ENCODE measurements around the gene CSTPP1.
"Not testable (repeated sequence)": the region's sequence is repeated elsewhere in the genome, so short reads cannot be mapped to it uniquely, and the experiment has no call there.

CSTPP1 gene

DNA sequence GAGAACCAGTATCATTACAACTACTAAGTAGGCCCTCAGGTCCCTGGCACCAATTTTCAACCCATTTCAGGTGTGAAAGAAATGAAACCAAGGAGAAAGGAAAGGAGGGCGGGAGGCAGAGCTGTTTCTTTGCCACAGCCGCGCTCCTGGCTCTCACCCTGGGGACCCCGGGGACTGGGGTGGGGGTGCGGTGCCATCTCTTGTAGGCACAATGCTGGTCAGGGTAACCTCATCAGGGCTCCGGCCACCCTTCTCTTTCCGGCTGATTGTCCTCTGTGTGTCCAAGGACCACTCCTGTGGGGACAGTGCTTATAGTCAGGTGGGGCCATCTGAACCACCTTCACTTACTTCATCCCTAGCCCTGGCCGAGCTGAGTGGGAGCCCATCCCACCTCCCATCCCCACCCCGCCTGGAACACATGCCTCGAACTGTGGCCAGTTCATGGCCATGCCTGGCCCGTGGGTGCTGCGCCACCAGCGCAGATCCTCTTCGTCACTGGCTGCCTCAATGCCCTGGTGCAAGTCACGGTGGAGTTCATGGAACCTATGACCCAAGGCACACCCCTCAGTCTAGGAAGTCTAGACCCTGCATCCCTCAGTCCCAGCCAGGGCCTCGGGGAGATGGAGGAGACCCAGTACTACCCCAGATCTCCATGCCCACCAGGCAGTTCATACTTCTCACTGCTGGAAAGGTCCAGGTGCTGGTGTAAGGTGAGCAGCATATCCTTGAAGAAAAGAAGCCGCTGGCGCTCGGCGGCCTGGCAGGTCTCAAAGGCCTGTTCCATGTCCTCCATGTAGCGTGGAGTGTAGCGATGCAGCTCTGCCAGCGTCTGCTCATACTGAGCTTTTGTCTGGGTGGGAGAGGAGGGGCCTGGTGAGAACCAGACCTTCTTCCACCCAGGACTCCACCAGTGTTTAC, 242.4 kb downstream of the CSTPP1 start:
- FAIRE-seq, result no peak
- no peak for DNase-seq (ENCODE audit: low spot score)

DNA sequence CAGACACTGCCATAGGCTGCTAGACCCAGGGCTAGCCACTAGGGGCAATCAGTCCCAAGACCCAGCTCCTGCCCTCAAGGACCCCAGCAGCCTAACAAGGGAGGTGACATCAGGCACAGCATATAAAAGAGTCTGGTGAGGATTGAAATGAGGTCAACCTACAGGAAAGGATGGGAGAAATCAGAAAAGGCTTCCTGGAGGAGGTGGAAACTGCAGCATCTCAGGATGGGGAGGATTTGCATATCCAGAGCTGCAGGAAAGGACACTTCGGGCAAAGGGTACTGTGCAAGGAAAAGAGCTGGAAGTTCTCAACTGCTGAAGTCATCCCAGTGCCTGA, 243.1 kb downstream of the CSTPP1 start:
- DNase-seq (ENCODE audit: low spot score) (peak; percentile 22), FAIRE-seq (no peak)

- no peak for FAIRE-seq
- no peak for DNase-seq (ENCODE audit: low spot score)
Observed at GRCh38 chr11:47180006-47180787, 243.6 kb downstream of the CSTPP1 start.

DNA sequence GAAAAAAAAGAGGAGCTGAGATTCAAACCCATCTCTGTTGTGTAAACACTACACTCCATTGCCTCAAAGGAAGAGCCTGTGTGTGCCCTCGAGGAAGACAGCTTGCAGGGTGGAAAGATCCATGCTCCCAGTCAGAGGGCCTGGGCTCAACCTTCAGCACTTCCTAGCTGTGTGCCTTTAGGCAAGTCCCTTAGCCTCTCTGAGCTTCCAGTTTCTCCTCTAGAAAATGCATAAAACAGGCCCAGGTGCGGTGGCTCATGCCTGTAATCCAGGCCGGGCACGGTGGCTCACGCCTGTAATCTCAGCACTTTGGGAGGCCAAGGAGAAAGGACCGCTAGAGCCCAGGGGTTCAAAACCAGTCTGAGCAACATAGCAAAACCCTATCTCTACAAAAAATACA, 244.7 kb downstream of the CSTPP1 start:
- FAIRE-seq (no peak), DNase-seq (ENCODE audit: low spot score) (no peak)

DNA sequence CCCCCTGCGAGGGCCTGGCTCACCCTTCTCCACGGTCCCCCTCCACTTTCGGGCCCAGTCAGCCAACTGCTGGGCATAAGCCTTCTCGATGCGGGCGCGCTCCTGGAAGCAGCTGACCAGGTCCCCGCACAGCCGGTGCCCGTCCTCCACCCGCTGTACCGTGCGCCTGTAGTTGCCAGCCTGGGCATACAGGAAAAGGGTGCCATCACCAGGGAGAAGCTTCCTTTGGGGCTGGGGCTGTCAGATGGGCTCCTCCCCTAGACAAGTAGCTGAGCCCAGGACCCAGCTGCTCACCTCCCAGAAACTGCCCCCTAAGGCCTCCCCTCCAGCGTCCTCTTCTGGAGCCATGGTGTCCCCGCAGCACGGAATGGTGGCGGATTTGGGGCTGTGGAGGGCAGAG, 245.8 kb downstream of the CSTPP1 start:
- no peak for DNase-seq (ENCODE audit: low spot score)
- FAIRE-seq, result no peak

DNA sequence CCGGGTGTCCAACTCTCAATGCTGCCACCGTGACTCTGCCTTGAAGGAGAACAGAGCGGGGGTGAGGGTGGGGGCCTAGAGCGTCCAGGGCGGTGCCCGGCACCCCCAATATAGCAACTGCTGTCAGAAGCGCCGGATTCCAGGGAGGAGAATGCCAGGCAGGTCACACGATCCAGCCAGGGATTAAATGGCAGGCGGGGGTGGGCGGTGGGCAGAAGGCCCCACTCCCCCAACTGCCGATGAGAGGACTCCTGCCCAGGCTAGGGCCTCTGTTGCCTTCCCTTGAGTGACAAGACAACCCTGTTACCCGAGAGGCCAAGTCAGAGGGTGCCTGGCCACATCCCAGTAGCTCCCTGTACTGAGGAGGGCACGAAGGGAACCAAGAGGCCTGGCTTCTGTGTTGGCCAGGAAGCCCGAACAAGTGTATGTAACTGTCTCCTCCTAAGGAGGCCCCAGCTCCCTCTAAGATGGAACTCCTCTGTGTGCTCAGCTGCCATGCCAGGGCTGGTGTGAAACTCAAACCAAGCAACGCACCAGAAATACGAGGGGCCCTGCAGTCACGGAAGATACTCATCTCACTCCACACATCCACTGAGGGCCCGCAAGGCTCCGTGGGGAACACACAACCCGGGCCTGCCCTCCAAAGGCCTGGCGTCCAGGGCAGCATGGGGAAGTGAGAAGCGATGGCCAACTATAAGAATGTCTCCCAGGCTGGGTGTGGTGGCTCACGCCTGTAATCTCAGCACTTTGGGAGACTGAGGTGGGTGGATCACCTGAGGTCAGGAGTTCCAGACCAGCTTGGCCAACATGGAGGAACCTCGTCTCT, 246.7 kb downstream of the CSTPP1 start:
- FAIRE-seq (no peak), DNase-seq (ENCODE audit: low spot score) (no peak)

GRCh38 chr11:47183969-47184368, 247.4 kb downstream of the CSTPP1 start:
- no peak for DNase-seq (ENCODE audit: low spot score)

GRCh38 chr11:47184711-47185304, 248.2 kb downstream of the CSTPP1 start:
- no peak for DNase-seq (ENCODE audit: low spot score)
- no peak for FAIRE-seq

More at GRCh38 chr11:47183969-47184368, 247.4 kb downstream of the CSTPP1 start:
- FAIRE-seq, result no peak

DNA sequence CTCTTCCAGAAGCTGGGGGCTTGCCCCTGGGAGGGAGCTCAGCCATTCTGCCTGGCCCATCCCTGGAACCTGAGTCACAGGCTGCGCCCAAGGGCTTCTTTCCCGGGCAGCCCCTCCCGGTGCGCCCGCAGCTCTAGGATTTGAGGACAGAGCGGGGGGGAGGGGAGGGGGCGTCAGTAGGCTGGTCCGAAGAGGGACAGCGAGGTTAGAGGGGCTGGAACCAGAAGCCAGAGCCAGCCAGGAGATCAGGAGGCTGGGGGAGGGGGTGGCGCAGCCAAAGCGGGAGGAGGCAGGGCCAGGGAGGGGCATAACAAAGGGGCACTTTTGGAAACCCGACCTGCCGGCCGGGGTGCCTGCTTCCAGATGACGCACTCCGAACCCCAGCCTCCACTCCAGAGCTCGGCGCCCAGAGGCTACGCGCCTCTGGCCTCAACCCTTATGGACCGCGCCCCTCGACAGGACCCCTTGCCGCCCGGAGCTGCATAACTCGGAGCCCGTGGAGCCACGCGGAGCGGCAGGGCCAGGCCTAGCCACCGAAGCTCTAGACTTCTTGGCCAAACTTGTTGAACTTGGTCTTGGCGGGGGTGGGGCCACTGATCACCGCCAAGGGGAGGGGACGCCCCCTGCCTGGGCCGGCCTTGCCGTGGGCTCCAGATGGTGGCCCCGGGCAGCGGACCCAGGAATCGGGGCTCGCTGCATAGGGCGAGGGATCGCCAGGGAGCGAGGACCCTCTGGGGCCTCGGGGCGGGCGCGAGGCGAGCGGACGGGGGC, 248.9 kb downstream of the CSTPP1 start:
- FAIRE-seq (no peak), DNase-seq (ENCODE audit: low spot score) (no peak)

DNA sequence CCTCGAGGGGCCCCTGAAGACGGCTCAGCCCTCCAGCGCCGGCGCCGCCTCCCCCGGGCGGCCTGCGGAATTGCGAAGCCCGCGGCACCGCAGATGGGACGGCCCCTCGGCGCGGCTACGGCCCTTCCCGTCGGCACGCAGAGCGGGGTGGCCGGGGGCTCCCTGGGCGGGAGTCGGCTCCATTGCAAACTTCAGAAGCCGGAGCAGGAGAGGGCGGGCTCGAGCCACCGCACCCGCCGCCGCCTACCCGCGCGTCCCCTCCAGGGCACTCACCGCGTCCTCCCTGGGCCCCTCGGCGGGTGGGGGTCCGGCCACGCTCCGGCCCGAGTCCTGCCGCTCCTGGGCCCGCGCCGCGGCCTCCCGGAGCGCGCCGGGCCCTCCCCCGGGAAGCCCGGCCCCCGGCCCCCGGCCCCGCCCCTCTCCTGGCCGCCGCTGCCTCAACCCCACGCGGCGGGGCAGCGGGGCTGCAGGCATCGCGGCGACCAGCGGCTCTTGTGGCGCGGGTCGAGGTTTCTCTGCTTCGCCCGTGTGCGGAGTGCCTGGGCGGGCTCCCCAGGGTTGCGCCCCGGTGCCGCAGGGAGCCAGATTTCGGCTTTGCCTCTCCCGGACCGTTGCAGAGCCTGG, 249.6 kb downstream of the CSTPP1 start, which contains the start of gene PACSIN3:
PACSIN3 (minus strand) TSS at position 359 of the 624 bp plus-strand sequence. CDS start 3,707 bp downstream, outside the sequence.
- FAIRE-seq (no peak), DNase-seq (ENCODE audit: low spot score) (no peak)

GRCh38 chr11:47186700-47187695, 250.4 kb downstream of the CSTPP1 start:
- FAIRE-seq (no peak), DNase-seq (ENCODE audit: low spot score) (no peak)

DNA sequence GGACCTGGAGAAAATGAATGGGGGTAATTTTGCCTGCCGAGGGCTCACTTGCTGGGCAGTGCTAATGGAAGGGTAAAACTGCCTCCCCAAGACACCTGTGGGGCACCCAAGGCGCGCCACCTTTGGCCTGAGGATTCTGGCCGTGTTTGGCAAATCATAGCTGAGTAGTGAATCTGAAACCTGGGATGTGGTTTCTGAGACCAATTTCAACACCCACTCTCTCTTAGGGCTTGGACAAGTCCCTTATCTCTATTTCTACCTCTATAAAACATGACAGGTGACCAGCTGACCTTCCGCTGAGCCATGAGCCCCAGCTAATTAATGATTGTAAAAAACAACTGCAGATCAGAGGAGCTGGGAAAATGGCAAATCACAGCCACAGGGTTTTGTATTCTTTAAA, 251.2 kb downstream of the CSTPP1 start:
- FAIRE-seq (no peak), DNase-seq (ENCODE audit: low spot score) (no peak)

GRCh38 chr11:47188259-47188658, 251.7 kb downstream of the CSTPP1 start:
- FAIRE-seq, result no peak
- DNase-seq (ENCODE audit: low spot score), result no peak

- no peak for FAIRE-seq
- DNase-seq (ENCODE audit: low spot score), result peak; percentile 13
Observed at GRCh38 chr11:47189100-47189834, 252.7 kb downstream of the CSTPP1 start.

GRCh38 chr11:47191137-47191536, 254.6 kb downstream of the CSTPP1 start:
- not testable (repeated sequence) for DNase-seq (ENCODE audit: low spot score); FAIRE-seq

DNA sequence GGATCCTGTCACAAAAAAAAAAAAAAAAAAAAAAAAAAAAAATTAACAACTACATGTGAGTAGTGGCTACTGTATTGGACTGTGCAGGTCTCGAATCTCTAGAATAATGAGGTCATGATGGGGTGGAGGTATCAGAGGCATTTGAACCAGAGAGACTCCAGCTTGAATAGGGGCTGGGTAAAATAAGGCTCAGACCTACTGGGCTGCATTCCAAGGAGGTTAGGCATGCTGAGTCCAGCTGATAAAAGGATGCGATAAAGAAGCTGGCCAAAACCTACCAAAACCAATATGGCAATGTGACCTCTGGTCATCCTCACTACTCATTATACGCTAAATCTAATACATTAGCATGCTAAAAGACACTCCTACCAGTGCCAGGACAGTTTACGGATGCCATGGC, 255.6 kb downstream of the CSTPP1 start:
- no peak for FAIRE-seq
- no peak for DNase-seq (ENCODE audit: low spot score)

DNA sequence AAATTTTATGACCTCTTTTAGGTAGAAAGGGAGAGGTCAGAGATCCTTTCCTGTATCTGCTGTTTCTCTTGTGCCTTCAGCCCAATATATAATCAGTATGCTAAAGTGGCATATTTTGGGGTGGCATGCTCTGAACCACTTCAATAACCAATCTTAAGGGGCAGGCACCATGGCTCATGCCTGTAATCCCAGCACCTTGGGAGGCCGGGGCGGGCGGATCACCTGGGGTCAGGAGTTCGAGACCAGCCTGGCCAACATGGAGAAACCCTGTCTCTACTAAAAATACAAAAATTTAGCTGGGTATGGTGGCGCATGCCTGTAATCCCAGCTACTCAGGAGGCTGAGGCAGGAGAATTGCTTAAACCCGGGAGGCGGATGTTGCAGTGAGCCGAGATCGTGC, 261.6 kb downstream of the CSTPP1 start:
- not testable (repeated sequence) for DNase-seq (ENCODE audit: low spot score); FAIRE-seq

- DNase-seq (ENCODE audit: low spot score) (no peak), FAIRE-seq (no peak)
Observed at GRCh38 chr11:47201015-47201414, 264.5 kb downstream of the CSTPP1 start.
